Spleen (tissue), 11 donors: Measurements from ENCODE around the gene BNC2. TPM values are rescaled to one million over a fixed set of nuclear protein-coding genes. Genes with fewer than 3 reads are reported as not detected.

Experiments
- DNase-seq: peaks from one replicate; pipeline ENCODE4 v3.0.0-alpha.2; 2020
- H3K27ac ChIP-seq, 8 donors: fragments of 200-600 bp; sonication (generic) in 7 of 8; 1 replicate in 4 of 8; 2 replicates in 4 of 8; pipeline versions ENCODE4 v1.5.0 to v1.8.0; 2016 to 2021; ENCODE audit warnings: inconsistent platforms in 4 of 8, mild to moderate bottlenecking in 4 of 8, moderate library complexity in 1 of 8
- H3K27me3 ChIP-seq, 7 donors: fragments of 200-600 bp; sonication (generic) in 6 of 7; replicated peaks in 1 of 7; 1 replicate in 4 of 7; 2 replicates in 3 of 7; pipeline versions ENCODE4 v1.5.0 to v1.8.0; 2016 to 2021; ENCODE audit warnings: inconsistent platforms in 3 of 7, mild to moderate bottlenecking in 1 of 7
- H3K36me3 ChIP-seq, 6 donors: fragments of 200-600 bp; sonication (generic) in 5 of 6; 1 replicate in 4 of 6; 2 replicates in 2 of 6; pipeline versions ENCODE4 v1.5.0 to v1.8.0; 2016 to 2021; ENCODE audit warnings: inconsistent platforms in 2 of 6
- H3K4me1 ChIP-seq, 6 donors: fragments of 200-600 bp; sonication (generic) in 5 of 6; 1 replicate in 3 of 6; 2 replicates in 3 of 6; pipeline versions ENCODE4 v1.5.0 to v1.8.0; 2016 to 2021; ENCODE audit warnings: inconsistent platforms in 3 of 6
- H3K4me3 ChIP-seq, 8 donors: fragments of 200-600 bp; sonication (generic) in 7 of 8; 1 replicate in 4 of 8; 2 replicates in 4 of 8; pipeline versions ENCODE4 v1.5.0 to v1.8.0; 2016 to 2021; ENCODE audit warnings: inconsistent platforms in 4 of 8, mild to moderate bottlenecking in 4 of 8, moderate library complexity in 2 of 8
- H3K9me3 ChIP-seq, 8 donors: fragments of 200-600 bp; sonication (generic) in 7 of 8; 1 replicate in 4 of 8; 2 replicates in 4 of 8; pipeline versions ENCODE4 v1.5.0 to v1.8.0; 2016 to 2021; ENCODE audit warnings: inconsistent platforms in 4 of 8
- CTCF ChIP-seq, 11 experiments: fragments of 200-600 bp in 7 of 11; fragments of 450-650 bp in 4 of 11; sonication (generic) in 4 of 11; IDR thresholded peaks in 8 of 11; conservative IDR thresholded peaks in 3 of 11; 1 replicate in 7 of 11; 2 replicates in 4 of 11; pipeline versions ENCODE4 v1.4.0 to v1.8.0; 2016 to 2021; ENCODE audit warnings: antibody characterized with exemption in 11 of 11, inconsistent platforms in 4 of 11, mild to moderate bottlenecking in 1 of 11
- POLR2A ChIP-seq, 3 donors: fragments of 450-650 bp; IDR thresholded peaks; one replicate each; pipeline ENCODE4 v1.5.1; 2017; ENCODE audit warnings: antibody characterized with exemption in 3 of 3, mild to moderate bottlenecking in 1 of 3
- POLR2AphosphoS5 ChIP-seq, 3 donors: sonication (generic); formaldehyde crosslinking; IDR thresholded peaks; one replicate each; pipeline ENCODE4 v1.5.1; 2017; ENCODE audit warnings: antibody characterized with exemption in 3 of 3
- WGBS, 5 donors: extraction: QIAGEN DNeasy Blood & Tissue Kit in 3 of 5; methylation state at CpG; one replicate each; pipeline versions ENCODE4 v1.1.5 to v1.1.7; 2013 to 2018; 5-methylcytosine and 5-hydroxymethylcytosine counted together
- intact Hi-C: fragments of 100-400 bp; cut with DNase I; formaldehyde crosslinking; loops from one replicate; pipeline ENCODE4 v1.15.0; 2023; ENCODE audit warnings: low total_unique reads
- polyA plus RNA-seq, 3 donors: library from polyadenylated mRNA; stranded (reverse); fragments of 200-250 nt; gene quantifications; one replicate each; pipeline ENCODE4 v1.2.1, GENCODE V29; 2013
- total RNA-seq, 7 donors: library from RNA; depleted of rRNA in 3 of 7; stranded (reverse); fragments of >200 nt in 3 of 7; fragmentation: NEBNext Ultra II Directional in 4 of 7; extraction: Animal tissue kit (Norgen Biotek cat#: 25700) in 4 of 7; gene quantifications; one replicate each; pipeline versions ENCODE4 v1.1.0 to v1.2.1, GENCODE V29; 2016 to 2021
- donor health status: healthy with polysubstance abuse.
- donor health status: DM: no; HTN: no; CAD: no; lungs with moderate emphysema.
- donor health status: DM: no; HTN: no; CAD: no.
- donor health status: Bipolar disorder and iron deficiency.
- donor health status: healthy.
- donor health status: DM: no; HTN: no; CAD: no.
- donor health status: DM: yes; HTN: yes; CAD: no.

The BNC2 gene
- total and polyA plus RNA-seq, 10 donors, result 0.07 to 4.3 (median 1.3) TPM

GRCh38 chr9:16673171-16673570 lies 197.3 kb downstream of the BNC2 start:
- H3K36me3 ChIP-seq, result no peaks in the 10 kb centered on the region
- no peaks in the 10 kb centered on the region for H3K27me3 ChIP-seq
- no peak for TF ChIP-seq POLR2AphosphoS5 (IDR thresholded peaks at IDR 0.05)
- TF ChIP-seq POLR2A (IDR thresholded peaks at IDR 0.05), result no peak

GRCh38 chr9:16672501-16672900 lies 198.0 kb downstream of the BNC2 start:
- TF ChIP-seq POLR2AphosphoS5 (IDR thresholded peaks at IDR 0.05) (no peak), CTCF (IDR thresholded peaks at IDR 0.05 in 8 of 11, conservative IDR thresholded peaks at IDR 0.05 in 3 of 11) (no peak), POLR2A (IDR thresholded peaks at IDR 0.05) (no peak)
- WGBS, 5 donors, result 91 to 96% (median 95%) methylated on average over 3 of the region's 3 CpGs
- H3K27me3 ChIP-seq, result no peaks in the 10 kb centered on the region
- H3K27ac ChIP-seq, result no peak overlapping the region
- H3K4me1 ChIP-seq, result no peaks in the 10 kb centered on the region
- no peak for DNase-seq
- intact Hi-C loops, result no loop called here
- H3K9me3 ChIP-seq, result no peaks in the 10 kb centered on the region
- no peaks in the 10 kb centered on the region for H3K36me3 ChIP-seq
- no peak overlapping the region for H3K4me3 ChIP-seq

More at GRCh38 chr9:16673171-16673570, 197.3 kb downstream of the BNC2 start:
- Histone ChIP-seq H3K9me3 (no peaks in the 10 kb centered on the region), H3K4me1 (no peaks in the 10 kb centered on the region), H3K4me3 (no peak overlapping the region), H3K27ac (no peak overlapping the region)
- intact Hi-C loops, result no loop called here
- no peak for DNase-seq

- no peak for DNase-seq
- 75 to 100% (median 77%) methylated on average over 1 of the region's 1 CpG for WGBS, 5 donors
- intact Hi-C loops, result no loop called here
Observed at GRCh38 chr9:16671591-16672137, 198.8 kb downstream of the BNC2 start.

GRCh38 chr9:16670791-16671190 lies 199.7 kb downstream of the BNC2 start:
- intact Hi-C loops, result no loop called here
- TF ChIP-seq POLR2AphosphoS5 (IDR thresholded peaks at IDR 0.05) (no peak), POLR2A (IDR thresholded peaks at IDR 0.05) (no peak), CTCF (IDR thresholded peaks at IDR 0.05 in 8 of 11, conservative IDR thresholded peaks at IDR 0.05 in 3 of 11) (no peak)
- Histone ChIP-seq H3K36me3 (no peaks in the 10 kb centered on the region), H3K27ac (no peak overlapping the region), H3K27me3 (no peaks in the 10 kb centered on the region), H3K4me1 (no peaks in the 10 kb centered on the region), H3K4me3 (no peak overlapping the region), H3K9me3 (no peaks in the 10 kb centered on the region)
- DNase-seq, result no peak
- WGBS, 5 donors, result 80 to 89% (median 83%) methylated on average over 6 of the region's 6 CpGs

More at GRCh38 chr9:16671591-16672137, 198.8 kb downstream of the BNC2 start:
- no peak for TF ChIP-seq POLR2A (IDR thresholded peaks at IDR 0.05)
- TF ChIP-seq CTCF (IDR thresholded peaks at IDR 0.05 in 8 of 11, conservative IDR thresholded peaks at IDR 0.05 in 3 of 11), result no peak
- no peak for TF ChIP-seq POLR2AphosphoS5 (IDR thresholded peaks at IDR 0.05)
- no peak overlapping the region for H3K27ac ChIP-seq
- no peaks in the 10 kb centered on the region for H3K27me3 ChIP-seq
- H3K36me3 ChIP-seq, result no peaks in the 10 kb centered on the region
- H3K4me3 ChIP-seq, result no peak overlapping the region
- no peaks in the 10 kb centered on the region for H3K4me1 ChIP-seq
- no peaks in the 10 kb centered on the region for H3K9me3 ChIP-seq
